HepG2 (cell line): ENCODE results near the gene XRCC1. TPM values are rescaled to one million over a fixed set of nuclear protein-coding genes. Genes with fewer than 3 reads are reported as not detected.

Experiments used
- CREM ChIP-seq, 2 experiments: sonication (generic) in 1 of 2; formaldehyde crosslinking in 1 of 2; IDR thresholded peaks; 2 replicates each; pipeline versions ENCODE4 v1.4.0 to v1.6.1; 2016 to 2020; ENCODE audit warnings: antibody characterized with exemption in 1 of 2, mild to moderate bottlenecking in 1 of 2, missing genetic modification reagents in 1 of 2
- FOXK2 ChIP-seq: fragments of 450-650 bp; IDR thresholded peaks from 2 replicates; pipeline ENCODE4 v1.6.1; 2016
- IKZF1 ChIP-seq: fragments of 450-650 bp; IDR thresholded peaks from 2 replicates; pipeline ENCODE4 v1.7.1; 2016
- JUND ChIP-seq: sonication (generic); formaldehyde crosslinking; IDR thresholded peaks from 2 replicates; pipeline ENCODE4 v1.8.0; 2022; ENCODE audit warnings: mild to moderate bottlenecking, missing genetic modification reagents
- KDM5B ChIP-seq: sonication (generic); formaldehyde crosslinking; IDR thresholded peaks from 2 replicates; pipeline ENCODE4 v1.4.0; 2020; ENCODE audit warnings: missing genetic modification reagents, mild to moderate bottlenecking, borderline replicate concordance
- NR0B2 ChIP-seq: sonication (generic); formaldehyde crosslinking; IDR thresholded peaks from 2 replicates; pipeline ENCODE4 v1.4.0; 2020; ENCODE audit warnings: mild to moderate bottlenecking, missing genetic modification reagents
- PHF20 ChIP-seq: sonication (generic); formaldehyde crosslinking; IDR thresholded peaks from 2 replicates; pipeline ENCODE4 v1.5.0; 2020; ENCODE audit warnings: mild to moderate bottlenecking, missing genetic modification reagents
- RFX3 ChIP-seq: IDR thresholded peaks from 2 replicates; pipeline ENCODE4 v1.6.1; 2016; ENCODE audit warnings: missing biosample characterization, missing genetic modification reagents
- SAFB2 ChIP-seq: sonication (generic); formaldehyde crosslinking; IDR thresholded peaks from 2 replicates; pipeline ENCODE4 v1.5.1; 2020; ENCODE audit warnings: missing genetic modification reagents, low read depth, mild to moderate bottlenecking, borderline replicate concordance
- ZNF180 ChIP-seq: sonication (generic); formaldehyde crosslinking; IDR thresholded peaks from 2 replicates; pipeline ENCODE4 v1.4.0; 2020; ENCODE audit warnings: low read depth, missing genetic modification reagents, borderline replicate concordance
- ZNF253 ChIP-seq: sonication (generic); formaldehyde crosslinking; IDR thresholded peaks from 2 replicates; pipeline ENCODE4 v1.8.0; 2022; ENCODE audit warnings: mild to moderate bottlenecking, missing genetic modification reagents, borderline replicate concordance
- ZNF329 ChIP-seq: sonication (generic); formaldehyde crosslinking; IDR thresholded peaks from 2 replicates; pipeline ENCODE4 v1.9.0; 2021; ENCODE audit warnings: low read depth, mild to moderate bottlenecking, missing genetic modification reagents
- ZNF333 ChIP-seq: sonication (generic); formaldehyde crosslinking; IDR thresholded peaks from 2 replicates; pipeline ENCODE4 v1.4.0; 2020; ENCODE audit warnings: mild to moderate bottlenecking, missing genetic modification reagents, borderline replicate concordance
- ZNF446 ChIP-seq: sonication (generic); formaldehyde crosslinking; IDR thresholded peaks from 2 replicates; pipeline ENCODE4 v1.5.0; 2020; ENCODE audit warnings: mild to moderate bottlenecking, missing genetic modification reagents
- ZNF543 ChIP-seq: sonication (generic); formaldehyde crosslinking; IDR thresholded peaks from 2 replicates; pipeline ENCODE4 v1.4.0; 2020; ENCODE audit warnings: mild to moderate bottlenecking, missing genetic modification reagents
- ZNF589 ChIP-seq: sonication (generic); formaldehyde crosslinking; conservative IDR thresholded peaks from 2 replicates; pipeline ENCODE4 v1.8.0; 2022; ENCODE audit warnings: mild to moderate bottlenecking, moderate library complexity, missing genetic modification reagents
- ZNF709 ChIP-seq: sonication (generic); formaldehyde crosslinking; IDR thresholded peaks from 2 replicates; pipeline ENCODE4 v1.5.0; 2020; ENCODE audit warnings: mild to moderate bottlenecking, missing genetic modification reagents
- polyA plus RNA-seq, 8 experiments: library from polyadenylated mRNA; depleted of rRNA in 3 of 8; stranded (reverse) in 7 of 8; unstranded in 1 of 8; fragments of >200 nt; fragmentation: Illumina TruSeq in 4 of 8; extraction: Trizol in 4 of 8; gene quantifications; 2 replicates each; pipeline versions ENCODE4 v1.2.1 to v1.2.3, GENCODE V29; 2011 to 2016; ENCODE audit warnings: low read depth in 4 of 8, missing spikeins in 1 of 8, mixed read lengths in 1 of 8; ENCODE audit not compliant: insufficient read depth in 1 of 8
- total RNA-seq, 5 experiments: library from RNA; depleted of rRNA; stranded (reverse); fragments of >200 nt; fragmentation: Illumina TruSeq; extraction: Trizol; gene quantifications; 2 replicates each; pipeline ENCODE4 v1.2.3, GENCODE V29; 2016; ENCODE audit warnings: low read depth in 1 of 5
- TF ChIP-seq, protein P1 (sequence below): sonication (generic); formaldehyde crosslinking; IDR thresholded peaks from one replicate; pipeline ENCODE4 v1.5.1; 2020; ENCODE audit warnings: mild to moderate bottlenecking, missing genetic modification reagents; ENCODE audit errors: not compliant biosample characterization

XRCC1 gene
- total and polyA plus RNA-seq, 2 of the 13 experiments (the other 11 are each of a cell fraction or from before 2014, with no cell fraction given) = 24.7 to 26.3 TPM

GRCh38 chr19:43575156-43575950 lies at the start of gene XRCC1, which contains the start of gene PINLYP (continued):
- TF ChIP-seq SAFB2 (no peak), ZNF253 (CRISPR knock-in tag) (no peak), ZNF180 (CRISPR knock-in tag) (no peak), ZNF589 (CRISPR knock-in tag) (no peak), RFX3 (CRISPR knock-in tag) (peak; percentile 75), ZNF446 (CRISPR knock-in tag) (no peak), ZNF333 (no peak), IKZF1 (no peak), ZNF543 (CRISPR knock-in tag) (no peak), ZNF709 (CRISPR knock-in tag) (no peak), ZNF329 (CRISPR knock-in tag) (no peak), NR0B2 (CRISPR knock-in tag) (no peak), KDM5B (CRISPR knock-in tag) (no peak), JUND (CRISPR knock-in tag) (no peak), PHF20 (CRISPR knock-in tag) (peak; percentile 79), FOXK2 (no peak), CREM (IDR thresholded peaks at IDR 0.05) (peak; percentile 78), CREM (CRISPR knock-in tag; IDR thresholded peaks at IDR 0.05) (no peak)
- TF ChIP-seq, protein P1, sequence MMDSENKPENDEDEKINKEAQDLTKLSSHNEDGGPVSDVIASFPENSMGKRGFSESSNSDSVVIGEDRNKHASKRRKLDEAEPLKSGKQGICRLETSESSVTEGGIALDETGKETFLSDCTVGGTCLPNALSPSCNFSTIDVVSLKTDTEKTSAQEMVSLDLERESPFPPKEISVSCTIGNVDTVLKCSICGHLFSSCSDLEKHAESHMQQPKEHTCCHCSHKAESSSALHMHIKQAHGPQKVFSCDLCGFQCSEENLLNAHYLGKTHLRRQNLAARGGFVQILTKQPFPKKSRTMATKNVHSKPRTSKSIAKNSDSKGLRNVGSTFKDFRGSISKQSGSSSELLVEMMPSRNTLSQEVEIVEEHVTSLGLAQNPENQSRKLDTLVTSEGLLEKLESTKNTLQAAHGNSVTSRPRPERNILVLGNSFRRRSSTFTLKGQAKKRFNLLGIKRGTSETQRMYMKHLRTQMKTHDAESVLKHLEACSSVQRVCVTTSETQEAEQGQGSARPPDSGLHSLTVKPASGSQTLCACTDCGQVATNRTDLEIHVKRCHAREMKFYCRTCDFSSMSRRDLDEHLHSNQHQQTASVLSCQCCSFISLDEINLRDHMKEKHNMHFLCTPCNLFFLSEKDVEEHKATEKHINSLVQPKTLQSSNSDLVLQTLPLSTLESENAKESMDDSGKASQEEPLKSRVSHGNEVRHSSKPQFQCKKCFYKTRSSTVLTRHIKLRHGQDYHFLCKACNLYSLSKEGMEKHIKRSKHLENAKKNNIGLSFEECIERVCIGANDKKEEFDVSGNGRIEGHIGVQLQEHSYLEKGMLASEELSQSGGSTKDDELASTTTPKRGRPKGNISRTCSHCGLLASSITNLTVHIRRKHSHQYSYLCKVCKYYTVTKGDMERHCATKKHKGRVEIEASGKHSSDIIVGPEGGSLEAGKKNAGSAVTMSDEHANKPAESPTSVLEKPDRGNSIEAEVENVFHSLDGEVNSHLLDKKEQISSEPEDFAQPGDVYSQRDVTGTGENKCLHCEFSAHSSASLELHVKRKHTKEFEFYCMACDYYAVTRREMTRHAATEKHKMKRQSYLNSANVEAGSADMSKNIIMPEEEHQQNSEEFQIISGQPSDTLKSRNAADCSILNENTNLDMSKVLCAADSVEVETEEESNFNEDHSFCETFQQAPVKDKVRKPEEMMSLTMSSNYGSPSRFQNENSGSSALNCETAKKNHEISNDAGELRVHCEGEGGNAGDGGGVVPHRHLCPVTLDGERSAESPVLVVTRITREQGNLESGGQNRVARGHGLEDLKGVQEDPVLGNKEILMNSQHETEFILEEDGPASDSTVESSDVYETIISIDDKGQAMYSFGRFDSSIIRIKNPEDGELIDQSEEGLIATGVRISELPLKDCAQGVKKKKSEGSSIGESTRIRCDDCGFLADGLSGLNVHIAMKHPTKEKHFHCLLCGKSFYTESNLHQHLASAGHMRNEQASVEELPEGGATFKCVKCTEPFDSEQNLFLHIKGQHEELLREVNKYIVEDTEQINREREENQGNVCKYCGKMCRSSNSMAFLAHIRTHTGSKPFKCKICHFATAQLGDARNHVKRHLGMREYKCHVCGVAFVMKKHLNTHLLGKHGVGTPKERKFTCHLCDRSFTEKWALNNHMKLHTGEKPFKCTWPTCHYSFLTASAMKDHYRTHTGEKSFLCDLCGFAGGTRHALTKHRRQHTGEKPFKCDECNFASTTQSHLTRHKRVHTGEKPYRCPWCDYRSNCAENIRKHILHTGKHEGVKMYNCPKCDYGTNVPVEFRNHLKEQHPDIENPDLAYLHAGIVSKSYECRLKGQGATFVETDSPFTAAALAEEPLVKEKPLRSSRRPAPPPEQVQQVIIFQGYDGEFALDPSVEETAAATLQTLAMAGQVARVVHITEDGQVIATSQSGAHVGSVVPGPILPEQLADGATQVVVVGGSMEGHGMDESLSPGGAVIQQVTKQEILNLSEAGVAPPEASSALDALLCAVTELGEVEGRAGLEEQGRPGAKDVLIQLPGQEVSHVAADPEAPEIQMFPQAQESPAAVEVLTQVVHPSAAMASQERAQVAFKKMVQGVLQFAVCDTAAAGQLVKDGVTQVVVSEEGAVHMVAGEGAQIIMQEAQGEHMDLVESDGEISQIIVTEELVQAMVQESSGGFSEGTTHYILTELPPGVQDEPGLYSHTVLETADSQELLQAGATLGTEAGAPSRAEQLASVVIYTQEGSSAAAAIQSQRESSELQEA (CRISPR knock-in tag) = no peak
